ENCODE measurements around the gene USP20.
A peak's percentile ranks its signal among the peaks of the same experiment; 100 is the strongest.
"Not testable (repeated sequence)": the region's sequence is repeated elsewhere in the genome, so short reads cannot be mapped to it uniquely, and the experiment has no call there.

USP20 gene

DNA sequence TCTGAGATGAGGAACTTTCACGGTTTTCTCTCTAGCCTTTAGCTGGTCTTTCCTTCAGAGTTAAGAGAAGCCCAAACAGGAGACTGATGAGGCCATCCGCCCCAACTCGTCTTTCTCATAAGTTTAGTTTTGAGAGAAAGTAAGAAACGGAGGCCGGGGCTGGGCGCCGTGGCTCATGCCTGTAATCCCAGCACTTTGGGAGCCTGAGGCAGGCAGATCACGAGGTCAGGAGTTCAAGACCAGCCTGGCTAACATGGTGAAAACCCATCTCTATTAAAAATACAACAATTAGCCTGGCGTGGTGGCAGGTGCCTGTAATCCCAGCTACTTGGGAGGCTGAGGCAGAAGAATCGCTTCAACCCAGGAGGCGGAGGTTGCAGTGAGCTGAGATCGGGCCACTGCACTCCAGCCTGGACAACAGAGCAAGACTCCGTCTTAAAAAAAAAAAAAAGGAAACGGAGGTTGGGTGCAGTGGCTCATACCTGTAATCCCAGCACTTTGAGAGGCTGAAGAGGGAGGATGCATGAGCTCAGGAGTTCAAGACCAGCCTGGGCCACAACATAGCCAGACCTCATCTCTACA, 55.6 kb downstream of the USP20 start:
- not testable (repeated sequence) for ATAC-seq

DNA sequence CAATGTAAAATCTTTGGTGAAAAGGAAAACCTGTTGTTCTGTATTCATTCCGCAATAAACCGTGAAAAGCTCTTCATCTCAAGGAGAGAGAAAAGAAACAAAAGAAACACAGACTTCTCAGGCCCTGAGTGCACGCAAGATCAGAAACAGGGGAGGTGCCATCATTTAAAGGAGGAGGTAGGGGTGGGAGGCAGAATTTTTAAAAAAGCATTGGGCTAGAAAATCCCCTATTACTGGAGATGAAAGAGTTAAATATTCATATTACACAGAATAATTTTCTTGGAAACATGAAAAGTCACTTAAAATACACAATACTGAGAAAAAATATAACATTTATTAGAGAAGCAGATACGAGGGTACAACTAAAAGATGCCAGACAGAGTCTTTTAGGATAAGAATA, 56.3 kb downstream of the USP20 start:
- no peak for ATAC-seq

DNA sequence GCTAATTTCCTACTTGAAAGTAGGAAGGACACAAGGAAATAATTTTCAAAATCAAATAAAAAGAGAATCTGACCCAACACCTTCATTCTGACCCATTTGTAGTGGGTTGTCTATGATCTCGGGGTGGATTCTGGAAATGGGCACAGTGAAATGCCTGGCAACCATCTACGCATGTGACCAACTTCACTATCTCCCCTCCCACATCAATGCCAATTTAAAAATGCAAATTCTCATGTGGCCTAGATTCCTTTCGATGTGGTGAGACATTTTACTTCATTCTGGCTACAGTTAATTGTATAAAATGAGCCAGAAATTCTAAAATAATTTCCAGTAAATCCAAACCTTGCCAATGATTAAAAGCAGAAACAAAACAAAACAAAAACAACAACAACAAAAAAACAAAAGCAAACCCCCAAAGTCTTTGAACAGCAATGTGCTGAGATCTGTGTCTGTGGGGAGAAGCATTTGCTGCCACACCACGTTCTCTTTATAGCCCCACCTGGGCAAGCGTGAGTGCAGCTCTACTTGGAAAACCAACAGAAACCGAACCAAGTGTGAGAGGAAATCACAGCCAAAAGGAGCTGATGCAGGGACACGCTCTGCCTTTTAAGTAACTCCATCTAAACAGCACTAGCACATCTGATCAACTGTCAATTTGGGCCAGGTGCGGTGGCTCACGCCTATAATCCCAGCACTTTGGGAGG, 59.0 kb downstream of the USP20 start:
- no peak for ATAC-seq

DNA sequence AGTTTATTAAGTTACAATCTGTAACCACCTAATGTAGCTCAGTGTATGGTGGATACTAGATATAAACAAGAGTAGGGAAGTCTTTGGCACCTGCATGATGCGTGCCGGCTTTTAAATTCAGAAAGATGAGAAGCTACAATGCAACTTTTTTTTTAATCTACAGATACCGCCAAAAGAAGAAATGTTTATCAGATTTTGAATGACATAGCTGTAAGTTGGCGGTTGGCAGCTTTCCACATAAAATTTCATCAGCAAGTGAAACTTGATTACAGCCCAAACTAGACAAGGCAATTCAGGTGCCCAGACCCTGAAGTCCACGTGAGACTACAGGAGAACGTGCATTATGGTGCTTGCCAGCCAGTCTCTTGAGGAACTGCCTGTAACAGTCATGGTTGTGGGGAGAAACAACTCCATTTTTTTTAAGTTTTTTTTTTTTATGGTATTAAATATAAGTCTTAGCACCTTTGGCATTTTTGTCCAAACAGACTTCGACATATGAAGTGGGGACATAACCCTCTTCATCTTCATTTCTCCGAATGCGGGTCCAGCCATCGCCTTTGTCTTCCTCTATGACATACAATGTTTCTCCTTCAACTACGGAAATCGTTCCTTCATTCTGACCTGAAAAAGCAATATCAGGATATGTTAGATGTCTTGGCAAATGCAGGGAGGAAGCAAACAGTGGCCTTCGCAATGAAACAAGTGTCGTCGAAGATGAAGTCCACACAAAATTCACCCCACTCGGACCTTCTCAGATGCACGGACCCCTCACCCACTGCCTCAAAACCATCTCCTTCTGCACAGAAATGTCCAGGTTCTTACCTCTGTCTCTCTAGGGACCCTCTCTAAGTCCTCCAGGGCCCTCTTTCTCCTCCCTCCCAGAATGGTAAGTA, 60.4 kb downstream of the USP20 start:
- ATAC-seq = no peak

DNA sequence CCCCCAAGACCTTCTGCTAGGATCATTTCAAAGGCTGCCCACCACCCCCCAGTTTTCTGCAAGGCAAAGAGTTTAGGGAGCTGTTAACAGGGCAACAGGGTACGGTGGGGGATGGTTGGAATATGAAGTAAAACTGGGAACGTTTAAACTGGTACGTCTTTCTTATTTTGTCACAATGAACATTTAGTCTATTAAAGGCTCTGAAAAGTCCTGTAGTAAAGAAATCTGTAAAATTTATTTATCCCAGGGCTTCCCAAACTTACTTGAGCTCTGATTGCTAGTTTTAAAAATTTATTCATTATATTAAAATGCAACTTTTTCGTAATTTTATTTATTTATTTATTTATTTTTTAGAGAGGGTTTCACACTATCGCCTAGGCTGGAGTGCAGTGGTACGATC, 62.0 kb downstream of the USP20 start:
- ATAC-seq = no peak

DNA sequence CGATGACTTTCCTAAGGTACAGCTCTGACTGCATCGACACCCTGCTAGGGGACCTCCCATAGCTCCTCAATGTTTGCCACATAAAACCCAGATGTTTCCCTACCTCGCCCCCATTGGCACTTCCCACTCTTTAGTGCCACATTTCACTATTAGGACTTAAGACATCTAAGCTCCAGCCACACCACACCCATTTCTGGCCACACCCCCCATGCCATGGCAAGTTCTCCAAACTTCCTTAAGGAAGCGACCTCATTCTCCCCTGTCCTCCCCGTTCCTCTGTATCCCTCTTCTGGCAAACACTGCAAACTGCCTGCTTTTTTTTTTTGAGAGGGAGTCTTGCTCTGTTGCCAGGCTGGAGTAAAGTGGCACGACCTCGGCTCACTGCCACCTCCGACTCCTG, 62.9 kb downstream of the USP20 start:
- no peak for ATAC-seq

DNA sequence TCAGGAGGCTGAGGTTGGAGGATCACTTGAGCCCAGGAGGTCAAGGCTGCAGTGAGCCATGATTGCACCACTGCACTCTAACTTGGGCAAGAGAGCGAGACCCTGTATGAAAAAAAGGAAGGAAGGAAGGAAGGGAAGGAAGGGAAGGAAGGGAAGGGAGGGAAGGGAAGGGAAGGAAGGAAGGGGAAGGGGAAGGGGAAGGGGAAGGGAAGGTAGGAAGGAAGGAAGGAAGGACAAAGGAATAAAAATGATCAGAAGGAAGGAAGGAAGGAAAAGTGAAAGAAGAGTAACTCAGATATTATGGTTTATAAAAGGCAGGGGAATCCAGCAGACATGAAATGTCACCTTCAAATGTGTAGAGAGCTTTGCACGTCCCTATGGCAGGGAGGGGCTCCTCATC, 64.4 kb downstream of the USP20 start:
- no peak for ATAC-seq

DNA sequence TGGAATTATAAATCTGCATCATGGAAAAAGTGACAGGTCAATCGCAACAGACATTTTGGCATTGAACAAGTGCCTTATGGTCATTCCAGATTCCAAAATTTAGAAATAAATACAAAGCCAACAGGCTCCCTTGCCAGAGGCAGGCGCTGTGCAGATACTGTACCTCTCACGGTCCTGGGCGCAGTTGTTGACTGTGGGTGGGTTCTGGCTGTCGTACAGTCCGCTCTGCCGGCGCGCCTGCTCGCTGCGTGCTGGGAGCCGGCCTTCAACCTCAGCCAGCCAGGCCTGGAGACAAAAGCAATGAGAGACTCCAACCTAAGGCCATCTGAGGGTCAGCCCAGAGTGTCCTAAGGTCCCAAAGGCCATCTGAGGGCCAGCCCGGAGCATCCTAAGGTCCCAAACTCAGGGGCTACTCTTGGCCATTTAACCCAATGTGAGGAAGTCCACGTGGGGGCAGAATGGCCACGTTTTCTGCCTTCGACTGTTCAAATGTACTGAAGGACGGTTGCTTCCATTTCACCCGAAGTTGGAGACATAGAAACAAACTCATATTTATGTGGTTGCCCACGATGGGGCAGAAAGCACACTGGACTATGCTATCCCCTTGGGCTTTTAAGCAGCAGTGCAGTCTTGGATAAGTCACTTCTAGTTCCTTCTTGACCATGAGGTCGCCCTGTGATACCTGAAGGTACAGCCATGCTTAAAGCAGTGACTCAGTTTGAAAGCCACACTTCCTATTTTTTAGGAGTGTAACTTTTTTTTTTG, 65.2 kb downstream of the USP20 start:
- ATAC-seq = peak; percentile 37 to 60

DNA sequence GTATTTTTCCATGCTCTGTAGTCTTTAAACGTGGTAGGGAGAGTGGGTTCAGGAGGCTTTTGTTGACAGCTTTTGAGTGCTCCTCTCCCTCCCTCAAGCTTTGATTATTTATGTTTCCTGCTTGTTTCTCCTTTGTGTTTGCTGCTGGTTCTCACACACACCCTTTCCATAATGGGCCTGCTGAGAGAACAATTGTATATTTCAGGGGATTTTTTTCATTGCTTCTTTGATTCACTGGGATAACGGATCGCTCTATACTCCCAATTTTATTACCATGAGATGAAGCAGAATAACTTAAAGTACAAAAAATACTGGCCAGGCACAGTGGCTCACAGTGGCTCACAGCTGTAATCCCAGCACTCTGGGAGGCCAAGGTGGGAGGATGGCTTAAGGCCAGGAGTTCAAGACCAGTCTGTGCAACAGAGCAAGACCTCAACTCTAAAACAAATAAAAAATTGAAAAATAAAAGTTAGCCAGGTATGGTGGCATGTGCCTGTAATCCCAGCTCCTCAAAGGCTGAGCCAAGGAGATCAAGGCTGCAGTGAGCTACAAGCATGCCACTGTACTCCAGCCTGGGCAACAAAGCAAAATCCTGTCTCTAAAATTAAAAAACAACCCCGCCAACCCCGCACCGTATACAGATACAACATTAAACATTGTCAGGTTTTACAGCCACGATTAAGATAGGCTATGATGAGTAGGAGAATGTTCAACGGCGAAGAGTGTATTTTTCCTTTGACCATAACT, 66.9 kb downstream of the USP20 start:
- no peak for ATAC-seq

DNA sequence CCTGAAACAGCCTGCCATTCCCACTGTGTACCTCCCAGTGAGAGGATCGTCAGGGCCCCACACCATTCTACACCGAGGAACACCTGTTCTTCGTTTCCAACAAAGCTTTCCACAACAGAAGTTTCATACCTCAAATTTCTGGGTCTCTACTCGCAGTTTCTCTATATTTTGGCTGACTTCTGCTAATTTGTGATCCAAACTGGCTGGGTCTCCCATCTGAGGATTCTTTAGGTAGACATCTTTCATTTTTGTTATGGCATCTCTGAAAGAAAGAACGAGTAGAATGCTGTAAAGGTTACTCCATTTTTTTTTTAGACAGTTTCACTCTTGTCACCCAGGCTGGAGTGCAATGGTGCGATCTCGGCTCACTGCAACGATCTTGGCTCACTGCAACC, 67.5 kb downstream of the USP20 start:
- no peak for ATAC-seq

DNA sequence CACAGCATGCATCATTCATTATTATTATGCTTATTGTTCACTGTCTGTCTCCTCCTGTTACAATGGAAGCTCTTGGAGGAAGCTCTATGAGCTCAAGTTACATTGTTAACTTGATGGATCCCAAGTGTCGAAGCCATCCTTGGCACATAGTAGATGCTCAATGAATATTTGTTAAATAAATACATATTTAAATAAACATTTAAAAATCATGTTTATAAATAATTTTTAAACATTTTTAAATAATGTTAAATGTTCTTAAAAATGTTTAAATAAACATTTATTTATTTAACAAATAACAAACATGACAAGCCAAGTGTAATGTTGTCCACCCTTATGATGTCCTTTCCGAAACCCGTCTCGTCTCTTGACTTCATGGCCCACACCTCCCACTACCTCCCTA, 69.5 kb downstream of the USP20 start:
- no peak for ATAC-seq

DNA sequence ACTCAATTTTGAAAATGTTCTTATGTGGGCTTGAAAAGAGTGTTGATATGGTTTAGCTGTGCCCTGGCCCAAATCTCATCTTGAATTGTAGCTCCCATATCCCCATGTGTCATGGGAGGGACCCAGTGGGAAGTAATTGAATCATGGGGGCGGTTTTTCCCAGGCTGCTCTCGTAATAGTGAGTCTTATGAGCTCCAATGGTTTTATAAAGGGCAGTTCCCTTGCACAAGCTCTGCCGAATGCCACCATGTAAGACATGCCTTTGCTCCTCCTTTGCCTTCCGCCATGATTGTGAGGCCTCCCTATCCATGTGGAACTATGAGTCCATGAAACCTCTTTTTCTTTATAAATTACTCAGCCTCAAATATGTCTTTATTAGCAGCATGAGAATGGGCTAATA, 71.0 kb downstream of the USP20 start:
- ATAC-seq = no peak

DNA sequence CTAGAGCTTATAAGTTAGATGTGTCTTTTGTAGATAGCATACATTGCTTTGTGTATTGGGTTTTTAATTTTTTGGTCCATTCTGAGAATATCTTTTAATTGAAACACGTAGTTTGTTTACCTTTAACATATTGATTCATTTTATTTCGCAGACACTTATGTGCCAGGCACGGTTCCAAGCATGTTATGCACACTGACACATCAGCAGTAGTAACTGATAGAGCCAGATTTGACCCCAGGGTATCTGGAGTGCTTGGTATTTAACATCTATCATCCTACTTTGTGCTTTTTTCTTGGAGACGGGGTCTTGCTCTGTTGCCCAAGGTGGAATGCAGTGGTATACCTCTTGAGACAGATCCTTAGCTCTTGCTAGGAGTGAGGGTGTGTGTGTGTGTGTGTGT, 71.9 kb downstream of the USP20 start:
- ATAC-seq = no peak

DNA sequence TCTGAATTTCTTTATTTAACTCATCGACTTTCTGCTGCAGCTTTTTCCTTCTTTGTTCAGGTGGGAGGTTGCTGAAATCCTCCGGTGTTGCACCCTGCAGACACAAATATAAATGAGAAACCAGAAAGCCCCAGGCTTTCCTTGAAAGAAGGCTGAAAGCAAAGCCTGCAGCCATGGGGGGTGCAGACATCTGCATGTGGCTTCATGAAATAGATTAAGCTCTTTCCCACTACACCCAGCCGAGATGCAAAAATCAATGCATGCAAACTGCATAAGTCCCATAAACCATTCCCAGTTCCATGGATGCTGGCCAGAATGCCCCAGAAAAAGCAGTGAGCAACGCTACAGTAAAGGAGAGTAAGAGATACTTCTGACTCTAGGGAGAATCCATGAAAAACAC, 73.6 kb downstream of the USP20 start:
- no peak for ATAC-seq

DNA sequence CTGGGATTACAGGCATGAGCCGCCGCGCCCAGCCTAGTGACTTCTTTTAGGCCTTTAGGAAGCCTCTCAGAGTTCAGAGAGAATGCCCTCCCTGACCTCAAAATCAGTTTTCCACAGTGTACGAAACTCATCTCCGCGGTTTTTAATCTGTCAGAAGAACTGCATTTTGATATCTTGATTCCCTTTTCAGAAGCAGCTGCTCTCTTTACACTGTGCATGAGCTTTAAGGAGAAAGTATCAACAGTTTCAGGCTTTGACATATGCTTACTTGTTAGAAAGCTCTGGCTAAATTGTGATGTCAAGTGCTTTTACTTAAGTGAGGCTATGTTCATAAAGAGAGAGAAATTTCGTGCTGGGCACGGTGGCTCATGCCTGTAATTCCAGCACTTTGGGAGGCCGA, 74.6 kb downstream of the USP20 start:
- no peak for ATAC-seq

DNA sequence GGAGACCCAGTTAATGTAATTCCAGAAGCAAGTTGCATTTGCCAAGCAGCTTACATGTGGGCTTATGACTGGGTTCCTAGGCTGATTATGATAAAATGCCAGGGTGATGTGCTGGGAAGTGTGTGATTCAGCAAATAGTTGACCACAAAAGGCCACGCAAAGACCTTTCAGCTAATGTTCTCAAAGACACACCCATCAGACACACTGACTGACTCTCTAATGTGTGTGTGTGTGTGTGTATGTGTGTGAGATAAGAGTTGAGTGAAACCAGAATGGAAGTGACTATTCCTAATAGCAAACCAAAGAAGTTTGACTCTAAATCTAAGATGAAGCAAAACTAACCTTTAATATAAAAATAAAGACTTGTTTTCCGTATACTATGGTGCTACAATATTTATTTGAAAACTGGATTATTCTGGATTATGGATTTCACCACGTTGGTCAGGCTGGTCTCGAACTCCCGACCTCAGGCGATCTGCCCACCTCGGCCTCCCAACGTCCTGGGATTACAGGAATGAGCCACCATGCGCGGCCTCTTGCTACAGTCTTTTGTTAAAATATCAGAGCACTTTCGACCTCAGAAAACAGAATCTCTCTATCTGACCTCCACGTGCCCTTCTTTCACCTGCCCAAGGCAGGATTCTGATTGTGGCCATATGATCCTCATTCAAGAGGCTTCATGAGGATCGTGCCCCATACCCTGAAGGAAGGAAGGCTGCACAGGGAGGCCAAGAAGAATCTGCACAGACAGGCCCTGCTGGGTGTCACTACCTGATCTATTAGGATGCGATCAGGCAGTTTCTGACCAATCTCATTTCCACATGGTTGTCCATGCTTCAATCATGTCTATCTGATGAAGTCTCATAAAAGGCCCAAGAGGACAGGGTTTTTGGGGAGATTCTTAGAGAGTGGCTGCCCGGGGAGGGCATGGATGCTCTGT, 75.6 kb downstream of the USP20 start:
- ATAC-seq = peak; percentile 71 to 79

DNA sequence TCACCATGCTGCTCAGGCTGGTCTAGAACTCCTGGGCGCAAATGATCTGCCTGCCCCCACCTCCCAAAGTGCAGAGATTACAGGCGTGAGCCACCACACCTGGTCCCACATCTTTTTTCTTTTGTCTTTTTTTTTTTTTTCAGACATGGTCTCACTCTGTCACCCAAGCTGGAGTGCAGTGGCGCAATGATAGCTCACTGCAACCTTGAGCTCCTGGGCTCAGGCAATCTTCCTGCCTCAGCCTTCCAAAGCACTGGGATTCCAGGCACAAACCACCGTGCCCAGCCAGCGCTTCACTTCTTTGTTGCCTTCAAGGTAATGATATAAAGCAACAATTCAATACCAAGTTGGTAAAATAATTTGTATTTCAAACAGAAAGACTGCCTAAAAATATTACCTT, 78.8 kb downstream of the USP20 start:
- ATAC-seq = no peak

DNA sequence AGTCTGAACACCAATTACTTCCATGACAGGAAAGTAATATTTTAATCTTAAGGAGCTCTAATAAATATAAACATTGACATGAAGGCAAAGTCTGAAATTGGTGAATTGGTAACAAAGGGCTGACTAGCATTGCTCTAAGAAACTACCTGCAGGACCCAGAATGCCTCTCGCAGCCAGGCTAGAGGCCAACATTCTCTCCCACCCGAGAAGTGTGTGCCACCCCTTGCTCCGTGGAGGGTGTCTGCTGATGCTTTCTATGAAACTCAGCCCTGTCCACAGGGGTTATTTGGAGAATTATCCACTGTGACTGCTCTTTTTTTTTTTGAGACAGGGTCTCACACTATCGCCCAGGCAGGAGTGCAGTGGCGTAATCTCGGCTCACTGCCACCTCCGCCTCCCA, 81.4 kb downstream of the USP20 start:
- no peak for ATAC-seq

DNA sequence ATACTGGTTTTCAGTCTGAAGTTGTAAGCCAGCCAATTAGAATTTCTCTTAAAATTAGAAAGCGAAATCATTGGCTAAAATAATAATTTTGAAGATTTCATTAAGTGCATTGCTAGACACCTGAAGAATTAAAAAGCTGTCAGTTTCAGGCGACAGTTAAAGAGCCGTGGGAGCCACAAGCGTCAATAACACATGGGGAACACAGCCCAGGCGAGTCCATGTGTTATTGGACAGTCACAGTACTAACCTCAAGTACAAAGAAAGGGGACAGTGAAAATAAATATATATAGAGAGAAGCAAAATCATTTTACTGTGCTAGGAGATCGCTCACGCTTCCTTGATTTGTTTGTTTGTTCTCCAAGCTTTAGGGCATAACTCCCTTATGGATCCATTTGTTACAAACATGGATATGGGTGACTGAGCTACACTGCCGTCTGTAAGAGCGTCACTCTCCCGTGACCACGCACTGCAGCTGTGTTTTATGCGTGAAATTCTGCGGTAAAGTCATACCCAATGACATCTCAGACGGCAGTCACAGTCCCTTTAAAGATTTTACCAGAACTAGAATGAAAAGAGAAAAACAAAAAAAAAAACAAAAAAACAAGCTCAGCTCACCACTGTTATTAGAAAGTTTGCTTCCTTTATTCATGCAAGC, 83.2 kb downstream of the USP20 start:
- ATAC-seq = no peak

DNA sequence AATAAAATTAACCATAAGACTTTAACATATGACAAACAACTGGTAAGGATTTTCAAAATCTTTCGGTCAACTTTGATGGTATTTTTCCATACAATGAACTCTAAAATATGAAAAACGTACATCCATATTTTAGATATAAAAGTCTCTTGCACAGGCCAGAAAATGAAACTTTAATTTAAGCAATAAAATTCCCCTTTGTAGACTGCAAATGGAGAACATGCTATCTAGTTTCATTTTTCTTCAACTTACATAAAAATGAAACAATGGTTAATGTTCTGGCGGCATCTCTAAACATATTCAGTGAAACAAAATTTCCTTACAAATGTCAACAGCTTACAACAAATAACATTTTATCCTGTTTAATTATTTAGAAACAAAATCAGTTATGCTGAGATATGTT, 84.0 kb downstream of the USP20 start:
- ATAC-seq = no peak

DNA sequence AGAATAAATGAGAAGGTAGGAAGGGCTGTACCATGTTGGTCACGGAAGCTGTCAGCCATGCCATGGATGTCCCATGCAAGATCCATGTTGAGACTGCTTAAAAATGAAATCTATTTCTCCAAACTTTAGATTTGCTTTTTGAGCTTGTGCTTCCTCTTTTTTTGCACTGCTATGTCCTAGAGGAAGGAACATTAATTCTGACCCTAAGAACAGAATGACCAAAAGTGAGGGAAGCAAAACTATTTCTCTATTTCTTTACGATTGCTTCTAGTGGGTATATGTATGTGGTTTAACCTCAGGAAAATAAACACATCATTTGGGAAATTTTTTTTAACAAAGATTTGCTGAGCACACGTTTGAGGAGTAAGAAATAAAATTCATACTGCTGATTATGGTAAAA, 84.6 kb downstream of the USP20 start:
- no peak for ATAC-seq

Data from activated CD4-positive, CD25-positive, alpha-beta regulatory T cell treated with anti-CD3 and anti-CD28 coated beads, Interleukin-2, amount 50 U/mL, for 24 hours (primary cell).